Stimulated activated CD4-positive, alpha-beta T cell treated with anti-CD3 and anti-CD28 coated beads, Interleukin-15, amount 100 ng/mL, for 48 hours (primary cell): Measurements from ENCODE around the gene TMPRSS13.

Source experiments
- DNase-seq, 2 donors: peaks; one replicate each; pipeline ENCODE4 v3.0.0-alpha.2; 2020; ENCODE audit warnings: low read depth in 2 of 2

TMPRSS13 gene

GRCh38 chr11:117855186-117855845 lies 73.9 kb downstream of the TMPRSS13 start:
- DNase-seq = no peak

- DNase-seq = no peak
Observed at GRCh38 chr11:117852309-117852708, 76.9 kb downstream of the TMPRSS13 start.

GRCh38 chr11:117851852-117852251 lies 77.3 kb downstream of the TMPRSS13 start:
- no peak for DNase-seq

GRCh38 chr11:117851106-117851505 lies 78.1 kb downstream of the TMPRSS13 start:
- no peak for DNase-seq
